Mesenchymal stem cell (in vitro differentiated cells and primary cell): ENCODE measurements around the gene PLCL1.

Experiments
- DNase-seq: peaks from one replicate; pipeline ENCODE4 v3.0.0-alpha.2; 2013
- H2AFZ ChIP-seq: one replicate; pipeline ENCODE4 v1.6.1; 2013; ENCODE audit warnings: low read depth, mild to moderate bottlenecking, control low read depth, inconsistent platforms, low read length, moderate library complexity
- H2AK5ac ChIP-seq: 2 replicates; pipeline ENCODE4 v1.6.1; 2013; ENCODE audit warnings: low read length, moderate library complexity, mild to moderate bottlenecking, inconsistent platforms; ENCODE audit not compliant: severe bottlenecking
- H2BK120ac ChIP-seq: one replicate; pipeline ENCODE4 v1.6.1; 2013; ENCODE audit warnings: low read depth, mild to moderate bottlenecking, inconsistent platforms, low read length, moderate library complexity
- H2BK12ac ChIP-seq, 2 experiments: one replicate each; pipeline ENCODE4 v1.6.1; 2013; ENCODE audit warnings: inconsistent platforms in 2 of 2, low read length in 2 of 2, mild to moderate bottlenecking in 2 of 2, moderate library complexity in 2 of 2, control low read depth in 1 of 2
- H2BK15ac ChIP-seq: one replicate; pipeline ENCODE4 v1.6.1; 2013; ENCODE audit warnings: mild to moderate bottlenecking, low read depth, inconsistent platforms; ENCODE audit not compliant: poor library complexity, severe bottlenecking
- H2BK5ac ChIP-seq: 2 replicates; pipeline ENCODE4 v1.6.1; 2013; ENCODE audit warnings: low read depth, mild to moderate bottlenecking, low read length, control low read depth, inconsistent platforms; ENCODE audit not compliant: poor library complexity, severe bottlenecking
- H3K14ac ChIP-seq, 2 experiments: one replicate each; pipeline ENCODE4 v1.6.1; 2013; ENCODE audit warnings: inconsistent platforms in 2 of 2, low read length in 2 of 2, control low read depth in 1 of 2, mild to moderate bottlenecking in 1 of 2, moderate library complexity in 1 of 2
- H3K18ac ChIP-seq, 2 experiments: one replicate each; pipeline ENCODE4 v1.6.1; 2013; ENCODE audit warnings: inconsistent platforms in 2 of 2, low read length in 2 of 2, control low read depth in 1 of 2, low read depth in 1 of 2, mild to moderate bottlenecking in 1 of 2
- H3K23ac ChIP-seq, 2 experiments: one replicate each; pipeline ENCODE4 v1.6.1; 2013; ENCODE audit warnings: inconsistent platforms in 2 of 2, low read length in 2 of 2, mild to moderate bottlenecking in 2 of 2, moderate library complexity in 2 of 2, control low read depth in 1 of 2
- H3K27ac ChIP-seq: 2 replicates; pipeline ENCODE4 v1.5.1; 2013; ENCODE audit warnings: mild to moderate bottlenecking, moderate library complexity, low read length, control low read depth, inconsistent platforms; ENCODE audit not compliant: poor library complexity, severe bottlenecking
- H3K27me3 ChIP-seq, 2 experiments: 2 replicates each; pipeline versions ENCODE4 v1.6.1 to v1.7.0; 2013; ENCODE audit warnings: low read length in 2 of 2, mild to moderate bottlenecking in 2 of 2, moderate library complexity in 2 of 2, control low read depth in 1 of 2, inconsistent platforms in 1 of 2; ENCODE audit not compliant: control insufficient read depth in 1 of 2, insufficient read depth in 1 of 2
- H3K36me3 ChIP-seq, 2 experiments: 2 replicates each; pipeline versions ENCODE4 v1.6.1 to v1.7.0; 2013; ENCODE audit warnings: low read length in 2 of 2, control low read depth in 1 of 2, inconsistent platforms in 1 of 2, low read depth in 1 of 2, mild to moderate bottlenecking in 1 of 2; ENCODE audit not compliant: insufficient read depth in 2 of 2, control insufficient read depth in 1 of 2
- H3K4ac ChIP-seq, 2 experiments: one replicate each; pipeline ENCODE4 v1.6.1; 2013; ENCODE audit warnings: inconsistent platforms in 2 of 2, low read length in 2 of 2, mild to moderate bottlenecking in 2 of 2, moderate library complexity in 2 of 2, control low read depth in 1 of 2, low read depth in 1 of 2
- H3K4me1 ChIP-seq: 2 replicates; pipeline ENCODE4 v1.6.1; 2013; ENCODE audit warnings: low read depth, low read length, control low read depth; ENCODE audit not compliant: control insufficient read depth, insufficient read depth
- H3K4me2 ChIP-seq: 2 replicates; pipeline ENCODE4 v1.6.1; 2013; ENCODE audit warnings: low read length, mild to moderate bottlenecking, inconsistent platforms; ENCODE audit not compliant: poor library complexity, severe bottlenecking
- H3K4me3 ChIP-seq, 2 experiments: 2 replicates each; pipeline versions ENCODE4 v1.5.1 to v1.7.0; 2013; ENCODE audit warnings: low read length in 2 of 2, mild to moderate bottlenecking in 2 of 2, control low read depth in 1 of 2, low read depth in 1 of 2; ENCODE audit not compliant: insufficient read depth in 1 of 2
- H3K79me1 ChIP-seq: replicated peaks from 2 replicates; pipeline ENCODE4 v1.6.1; 2013; ENCODE audit warnings: mild to moderate bottlenecking, control low read depth, low read length, inconsistent platforms; ENCODE audit not compliant: poor library complexity, severe bottlenecking
- H3K9ac ChIP-seq: 2 replicates; pipeline ENCODE4 v1.7.0; 2013; ENCODE audit warnings: mild to moderate bottlenecking, low read length, moderate library complexity
- H3K9me3 ChIP-seq: 2 replicates; pipeline ENCODE4 v1.7.0; 2013; ENCODE audit warnings: mild to moderate bottlenecking, low read length; ENCODE audit not compliant: control insufficient read depth
- H4K8ac ChIP-seq: one replicate; pipeline ENCODE4 v1.6.1; 2013; ENCODE audit warnings: inconsistent platforms, mild to moderate bottlenecking, low read length, moderate library complexity
- H4K91ac ChIP-seq: one replicate; pipeline ENCODE4 v1.6.1; 2013; ENCODE audit warnings: mild to moderate bottlenecking, low read length, inconsistent platforms
- WGBS: methylation state at CpG from one replicate; pipeline ENCODE4 v1.1.7; 2013; ENCODE audit warnings: mixed read lengths; 5-methylcytosine and 5-hydroxymethylcytosine counted together

PLCL1 gene

DNA sequence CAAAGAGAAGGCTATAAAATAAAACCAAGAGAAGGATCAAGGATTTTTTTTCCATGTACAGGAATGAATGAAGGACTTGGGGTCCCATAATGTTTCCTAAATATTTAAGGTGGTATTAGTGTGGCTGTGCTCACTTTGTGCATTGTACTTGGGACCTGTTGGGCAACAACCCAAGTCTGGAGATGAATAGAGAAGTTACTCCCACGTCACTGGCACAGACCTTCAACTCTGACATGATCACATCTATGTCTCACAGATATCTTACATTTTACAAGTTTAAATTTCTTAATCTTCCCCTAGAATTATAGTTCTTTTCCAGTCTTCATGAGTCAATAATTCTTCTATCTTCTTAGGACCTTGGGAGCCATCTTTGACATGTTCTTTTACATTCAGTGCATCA is 133.4 kb downstream of the PLCL1 start:
- Histone ChIP-seq H2BK5ac (no peak overlapping the region), H3K14ac (no peak overlapping the region), H3K9ac (no peak overlapping the region), H2BK15ac (no peak overlapping the region), H3K27me3 (no peaks in the 10 kb centered on the region), H3K4ac (no peak overlapping the region), H3K79me1 (no peaks in the 10 kb centered on the region), H2AFZ (no peak overlapping the region), H3K9me3 (no peaks in the 10 kb centered on the region), H4K91ac (no peak overlapping the region), H4K8ac (no peak overlapping the region), H2AK5ac (no peak overlapping the region), H3K23ac (no peak overlapping the region), H3K27ac (no peak overlapping the region), H3K36me3 (no peaks in the 10 kb centered on the region), H2BK12ac (no peak overlapping the region), H3K4me3 (no peak overlapping the region), H3K4me2 (no peak overlapping the region), H3K4me1 (no peaks in the 10 kb centered on the region), H2BK120ac (no peak overlapping the region), H3K18ac (no peak overlapping the region)
- no peak for DNase-seq
- WGBS: 56% methylated on average over 1 of the region's 1 CpG

DNA sequence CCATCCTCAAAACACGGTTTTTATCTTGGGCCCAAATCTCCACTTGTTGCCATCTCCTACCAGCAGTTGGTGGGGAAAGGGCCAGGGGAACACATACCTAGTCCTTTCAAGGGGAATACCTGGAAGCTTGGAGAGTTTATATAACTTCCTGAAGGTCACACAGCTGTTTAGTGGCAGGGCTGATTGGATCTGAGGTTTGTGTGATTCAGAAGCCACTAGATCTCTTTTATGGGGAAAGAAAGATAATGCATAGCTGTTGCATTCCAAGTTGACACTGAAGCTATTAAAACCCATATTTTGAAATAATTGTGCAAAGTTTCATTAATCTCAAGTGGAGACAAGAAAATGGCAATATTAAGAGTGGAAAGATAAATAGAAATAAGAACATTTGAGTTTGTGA is 134.2 kb downstream of the PLCL1 start:
- WGBS: 86% methylated on average over 1 of the region's 1 CpG

DNA sequence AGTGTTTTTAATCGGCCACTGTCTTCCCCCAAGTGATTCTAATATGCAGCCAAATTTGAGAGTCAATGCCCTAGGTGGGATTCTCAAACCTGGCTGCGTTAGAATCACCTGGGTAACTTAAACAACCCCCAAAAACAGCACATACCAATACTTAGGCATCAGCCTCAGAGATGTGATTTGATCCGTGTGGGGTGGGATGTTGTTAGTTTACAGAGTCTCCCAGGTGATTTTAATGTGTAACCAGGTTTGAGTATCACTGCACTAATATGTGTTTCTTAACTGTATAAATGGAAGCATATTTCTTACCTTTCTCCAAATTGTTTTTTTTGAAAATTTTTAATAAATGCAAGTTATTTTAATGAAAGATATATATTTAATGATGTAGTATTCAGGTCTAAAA is 135.4 kb downstream of the PLCL1 start:
- Histone ChIP-seq H3K4me2 (no peak overlapping the region), H3K4me3 (no peak overlapping the region), H2AFZ (no peak overlapping the region), H4K91ac (no peak overlapping the region), H3K14ac (no peak overlapping the region), H3K27me3 (no peaks in the 10 kb centered on the region), H3K23ac (no peak overlapping the region), H3K27ac (no peak overlapping the region), H3K9me3 (no peaks in the 10 kb centered on the region), H3K4me1 (peaks cover 1% of the 10 kb centered on the region), H2AK5ac (no peak overlapping the region), H2BK5ac (peak overlapping the region; percentile 19), H3K4ac (no peak overlapping the region), H3K79me1 (no peaks in the 10 kb centered on the region), H3K18ac (no peak overlapping the region), H2BK15ac (no peak overlapping the region), H2BK120ac (no peak overlapping the region), H2BK12ac (no peak overlapping the region), H3K36me3 (no peaks in the 10 kb centered on the region), H4K8ac (no peak overlapping the region), H3K9ac (no peak overlapping the region)
- 100% methylated on average over 1 of the region's 3 CpGs for WGBS
- DNase-seq: no peak

More for the DNA sequence above, 134.2 kb downstream of the PLCL1 start:
- no peak overlapping the region for H3K14ac ChIP-seq
- H2BK12ac ChIP-seq: no peak overlapping the region
- no peak overlapping the region for H2AK5ac ChIP-seq
- H3K18ac ChIP-seq: peak overlapping the region in 1 of 2 experiments; percentile 12
- H4K91ac ChIP-seq: no peak overlapping the region
- H3K4me2 ChIP-seq: no peak overlapping the region
- no peak for DNase-seq
- no peak overlapping the region for H4K8ac ChIP-seq
- no peak overlapping the region for H2BK15ac ChIP-seq
- no peaks in the 10 kb centered on the region for H3K36me3 ChIP-seq
- no peak overlapping the region for H3K9ac ChIP-seq
- no peak overlapping the region for H2AFZ ChIP-seq
- H3K4me1 ChIP-seq: no peaks in the 10 kb centered on the region
- H3K27me3 ChIP-seq: no peaks in the 10 kb centered on the region
- no peak overlapping the region for H3K27ac ChIP-seq
- no peak overlapping the region for H2BK120ac ChIP-seq
- no peak overlapping the region for H2BK5ac ChIP-seq
- H3K9me3 ChIP-seq: no peaks in the 10 kb centered on the region
- H3K4me3 ChIP-seq: no peak overlapping the region
- H3K79me1 ChIP-seq: no peaks in the 10 kb centered on the region
- no peak overlapping the region for H3K23ac ChIP-seq
- no peak overlapping the region for H3K4ac ChIP-seq

DNA sequence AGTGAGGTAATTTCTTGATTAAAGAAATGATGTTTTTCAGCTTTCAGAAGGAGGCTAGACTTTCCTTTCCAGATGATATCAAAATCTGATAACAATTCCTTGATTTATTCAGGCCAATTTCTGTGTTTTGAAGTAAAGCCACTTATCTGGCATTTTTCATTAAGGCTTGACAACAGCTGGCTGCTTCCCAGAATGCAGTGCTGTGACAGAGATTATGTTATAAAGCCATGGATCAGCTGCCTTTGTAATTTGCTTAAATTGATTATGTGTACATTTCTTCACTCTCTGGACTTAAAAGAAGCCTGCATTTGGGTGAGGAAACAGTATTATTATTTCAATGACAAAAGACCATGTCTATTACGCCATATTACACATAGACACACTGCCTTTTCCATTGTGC is 136.0 kb downstream of the PLCL1 start:
- no peak overlapping the region for H2BK5ac ChIP-seq
- H3K4me1 ChIP-seq: peaks cover 1% of the 10 kb centered on the region
- H3K18ac ChIP-seq: no peak overlapping the region
- no peaks in the 10 kb centered on the region for H3K9me3 ChIP-seq
- H2AK5ac ChIP-seq: no peak overlapping the region
- H2AFZ ChIP-seq: no peak overlapping the region
- H2BK12ac ChIP-seq: no peak overlapping the region
- WGBS: no CpG with 5 or more reads among the region's 1 CpG
- no peak overlapping the region for H2BK120ac ChIP-seq
- no peak overlapping the region for H3K23ac ChIP-seq
- H3K4me2 ChIP-seq: no peak overlapping the region
- H3K9ac ChIP-seq: no peak overlapping the region
- no peaks in the 10 kb centered on the region for H3K27me3 ChIP-seq
- no peak for DNase-seq
- no peak overlapping the region for H3K14ac ChIP-seq
- no peak overlapping the region for H3K27ac ChIP-seq
- no peak overlapping the region for H3K4ac ChIP-seq
- no peak overlapping the region for H4K91ac ChIP-seq
- no peak overlapping the region for H4K8ac ChIP-seq
- no peak overlapping the region for H2BK15ac ChIP-seq
- no peaks in the 10 kb centered on the region for H3K79me1 ChIP-seq
- H3K36me3 ChIP-seq: no peaks in the 10 kb centered on the region
- no peak overlapping the region for H3K4me3 ChIP-seq
